ENCODE results near the gene DCUN1D1. TPM values are rescaled to one million over a fixed set of nuclear protein-coding genes. Genes with fewer than 3 reads are reported as not detected.

The DCUN1D1 gene
- total RNA-seq = 10 to 100 TPM; 39.4 to 47.4 TPM
- polyA plus RNA-seq (ENCODE audit: insufficient read length in 6 of 6) = 10 to 100 TPM; 37.4 to 45.5 (median 40.9) TPM
- long read RNA-seq, donor 1, full-length matches to known transcripts = 12 of 12 reads
- long read RNA-seq, donor 1, partial matches to known transcripts = 0 of 12 reads
- long read RNA-seq, donor 1, other reads (novel, unspliced or antisense) = 0 of 12 reads
- long read RNA-seq, donor 2, full-length matches to known transcripts = 6 of 6 reads
- long read RNA-seq, donor 2, partial matches to known transcripts = 0 of 6 reads
- long read RNA-seq, donor 2, other reads (novel, unspliced or antisense) = 0 of 6 reads
- long read RNA-seq, donor 3, full-length matches to known transcripts = 12 of 12 reads
- long read RNA-seq, donor 3, partial matches to known transcripts = 0 of 12 reads
- long read RNA-seq, donor 3, other reads (novel, unspliced or antisense) = 0 of 12 reads
- long read RNA-seq, donor 4, full-length matches to known transcripts = 3 of 5 reads
- long read RNA-seq, donor 4, partial matches to known transcripts = 1 of 5 reads
- long read RNA-seq, donor 4, other reads (novel, unspliced or antisense) = 1 of 5 reads
- long read RNA-seq, donor 5, full-length matches to known transcripts = 7 of 7 reads
- long read RNA-seq, donor 5, partial matches to known transcripts = 0 of 7 reads
- long read RNA-seq, donor 5, other reads (novel, unspliced or antisense) = 0 of 7 reads
- long read RNA-seq, donor 6, full-length matches to known transcripts = 7 of 7 reads
- long read RNA-seq, donor 6, partial matches to known transcripts = 0 of 7 reads
- long read RNA-seq, donor 6, other reads (novel, unspliced or antisense) = 0 of 7 reads
- long read RNA-seq, donor 7, full-length matches to known transcripts = 2 of 2 reads
- long read RNA-seq, donor 7, partial matches to known transcripts = 0 of 2 reads
- long read RNA-seq, donor 7, other reads (novel, unspliced or antisense) = 0 of 2 reads
- long read RNA-seq, donor 8, full-length matches to known transcripts = 4 of 4 reads
- long read RNA-seq, donor 8, partial matches to known transcripts = 0 of 4 reads
- long read RNA-seq, donor 8, other reads (novel, unspliced or antisense) = 0 of 4 reads
- long read RNA-seq, donor 9 = 0 reads
- long read RNA-seq, donor 10, partial matches to known transcripts = 1 of 1 reads
- long read RNA-seq, donor 10, other reads (novel, unspliced or antisense) = 0 of 1 reads
- long read RNA-seq, donor 11, full-length matches to known transcripts = 12 of 12 reads
- long read RNA-seq, donor 11, partial matches to known transcripts = 0 of 12 reads
- long read RNA-seq, donor 11, other reads (novel, unspliced or antisense) = 0 of 12 reads
- long read RNA-seq, donor 12, full-length matches to known transcripts = 3 of 3 reads
- long read RNA-seq, donor 12, partial matches to known transcripts = 0 of 3 reads
- long read RNA-seq, donor 12, other reads (novel, unspliced or antisense) = 0 of 3 reads

DNA sequence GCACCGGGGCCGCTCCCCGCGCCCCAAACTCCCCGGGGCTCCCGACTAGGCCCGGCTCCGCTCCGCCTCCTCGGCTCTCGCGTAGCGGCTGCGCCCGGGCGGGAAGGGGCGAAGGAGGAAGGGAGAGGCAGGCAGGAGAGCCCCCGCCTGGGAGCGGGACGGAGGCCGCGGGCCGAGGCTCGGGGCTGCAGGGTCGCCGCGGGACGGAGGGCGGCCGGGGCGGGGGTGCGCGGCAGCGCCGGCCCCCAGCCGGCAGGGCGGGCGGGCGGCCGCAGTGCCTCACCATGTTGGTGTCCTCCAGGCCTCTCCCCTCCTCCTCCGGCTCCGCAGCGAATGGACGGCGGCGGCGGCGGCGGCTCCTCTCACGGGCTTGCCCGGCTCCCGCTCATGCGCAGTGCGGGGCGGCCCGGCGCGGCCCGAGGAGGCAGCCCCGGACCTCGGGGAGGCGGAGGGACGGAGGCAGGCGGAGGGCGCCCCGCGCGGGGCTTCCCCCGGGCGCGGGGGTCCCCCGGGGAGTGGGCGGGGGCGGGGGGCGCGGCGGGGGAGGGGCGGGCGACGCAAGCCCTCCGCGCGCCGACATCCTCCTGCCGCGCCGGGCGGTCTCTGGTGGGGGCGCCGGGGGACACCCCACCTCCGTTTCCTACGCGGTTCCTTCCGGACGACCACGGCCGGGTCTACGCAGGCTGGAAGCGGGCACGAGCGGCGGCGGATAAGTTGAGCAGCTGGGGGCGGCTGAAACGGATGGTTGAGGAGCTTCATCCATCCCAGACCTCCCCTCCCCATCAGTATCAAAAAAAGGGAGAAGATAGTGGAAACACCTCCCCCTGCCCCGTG lies at the start of gene DCUN1D1:
TSS of gene DCUN1D1 (minus strand) at position 335 of the 834 bp plus-strand sequence. CDS start at position 286, 49 bp downstream.
- peak within 1 kb of the TSS; percentile 83 to 93 for H3K27ac ChIP-seq
- TF ChIP-seq, protein P1, sequence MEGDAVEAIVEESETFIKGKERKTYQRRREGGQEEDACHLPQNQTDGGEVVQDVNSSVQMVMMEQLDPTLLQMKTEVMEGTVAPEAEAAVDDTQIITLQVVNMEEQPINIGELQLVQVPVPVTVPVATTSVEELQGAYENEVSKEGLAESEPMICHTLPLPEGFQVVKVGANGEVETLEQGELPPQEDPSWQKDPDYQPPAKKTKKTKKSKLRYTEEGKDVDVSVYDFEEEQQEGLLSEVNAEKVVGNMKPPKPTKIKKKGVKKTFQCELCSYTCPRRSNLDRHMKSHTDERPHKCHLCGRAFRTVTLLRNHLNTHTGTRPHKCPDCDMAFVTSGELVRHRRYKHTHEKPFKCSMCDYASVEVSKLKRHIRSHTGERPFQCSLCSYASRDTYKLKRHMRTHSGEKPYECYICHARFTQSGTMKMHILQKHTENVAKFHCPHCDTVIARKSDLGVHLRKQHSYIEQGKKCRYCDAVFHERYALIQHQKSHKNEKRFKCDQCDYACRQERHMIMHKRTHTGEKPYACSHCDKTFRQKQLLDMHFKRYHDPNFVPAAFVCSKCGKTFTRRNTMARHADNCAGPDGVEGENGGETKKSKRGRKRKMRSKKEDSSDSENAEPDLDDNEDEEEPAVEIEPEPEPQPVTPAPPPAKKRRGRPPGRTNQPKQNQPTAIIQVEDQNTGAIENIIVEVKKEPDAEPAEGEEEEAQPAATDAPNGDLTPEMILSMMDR (IDR thresholded peaks at IDR 0.05) = no peak
- H3K4me3 ChIP-seq = peak within 1 kb of the TSS; percentile 83 to 87
- H3K9me3 ChIP-seq = no peaks in the 10 kb centered on the region
- no peaks in the 10 kb centered on the region for H3K36me3 ChIP-seq
- intact Hi-C loops (cut with DNase I) = no loop called here
- peak; percentile 94 for ATAC-seq
- H3K4me1 ChIP-seq = peaks cover 13 to 29% of the 10 kb centered on the region in 2 donors
- DNase-seq = peak; percentile 82 to 99 (median 92)
- H3K27me3 ChIP-seq = no peaks in the 10 kb centered on the region

DNA sequence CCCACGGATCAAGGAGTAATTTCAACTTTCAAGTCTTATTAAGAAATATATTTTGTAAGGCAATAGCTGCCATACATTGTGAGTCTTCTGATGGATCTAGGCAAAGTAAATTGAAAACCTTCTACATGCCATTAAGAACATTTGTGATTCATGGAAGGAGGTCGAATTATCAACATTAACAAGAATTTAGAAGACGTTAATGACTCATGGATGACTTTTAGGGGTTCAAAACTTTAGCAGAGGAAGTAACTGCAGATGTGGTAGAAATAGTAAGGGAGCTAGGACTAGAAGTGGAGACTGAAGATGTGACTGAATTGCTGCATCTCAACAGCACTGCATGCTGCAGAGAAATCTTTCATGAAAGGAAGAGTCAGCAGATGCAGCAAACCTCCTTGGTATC lies 48.1 kb upstream of the DCUN1D1 start:
- Histone ChIP-seq H3K27me3 (no peaks in the 10 kb centered on the region), H3K4me1 (no peaks in the 10 kb centered on the region), H3K36me3 (peaks cover 0 to 54% of the 10 kb centered on the region in 2 donors), H3K27ac (no peak overlapping the region), H3K9me3 (no peaks in the 10 kb centered on the region), H3K4me3 (no peak overlapping the region)
- no peak for DNase-seq
- TF ChIP-seq, protein P1 (IDR thresholded peaks at IDR 0.05) = no peak
- intact Hi-C loops (cut with DNase I) = no loop called here
- no peak for ATAC-seq

DNA sequence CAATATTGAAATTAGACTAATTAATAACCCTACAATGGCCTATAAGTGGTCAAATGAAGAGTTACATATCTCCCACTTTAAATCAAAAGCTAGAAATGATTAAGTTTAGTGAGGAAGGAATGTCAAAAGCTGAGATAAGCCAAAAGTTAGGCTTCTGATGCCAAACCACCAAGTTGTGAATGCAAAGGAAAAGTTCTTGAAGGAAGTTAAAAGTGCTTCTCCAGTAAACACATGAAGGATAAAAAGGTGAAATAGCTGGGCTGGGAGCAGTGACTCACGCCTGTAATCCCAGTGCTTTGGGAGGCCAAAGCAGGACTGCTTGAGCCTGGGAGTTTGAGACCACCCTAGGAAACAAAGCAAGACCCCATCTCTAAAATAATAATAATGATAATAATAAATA lies 46.9 kb upstream of the DCUN1D1 start:
- no peaks in the 10 kb centered on the region for H3K9me3 ChIP-seq
- ATAC-seq (peak; percentile 36), DNase-seq (no peak)
- H3K36me3 ChIP-seq = peaks cover 0 to 44% of the 10 kb centered on the region in 2 donors
- intact Hi-C loops (cut with DNase I) = no loop called here
- H3K27ac ChIP-seq = no peak overlapping the region
- TF ChIP-seq, protein P1 (IDR thresholded peaks at IDR 0.05) = no peak
- H3K4me3 ChIP-seq = no peak overlapping the region
- no peaks in the 10 kb centered on the region for H3K27me3 ChIP-seq
- no peaks in the 10 kb centered on the region for H3K4me1 ChIP-seq

DNA sequence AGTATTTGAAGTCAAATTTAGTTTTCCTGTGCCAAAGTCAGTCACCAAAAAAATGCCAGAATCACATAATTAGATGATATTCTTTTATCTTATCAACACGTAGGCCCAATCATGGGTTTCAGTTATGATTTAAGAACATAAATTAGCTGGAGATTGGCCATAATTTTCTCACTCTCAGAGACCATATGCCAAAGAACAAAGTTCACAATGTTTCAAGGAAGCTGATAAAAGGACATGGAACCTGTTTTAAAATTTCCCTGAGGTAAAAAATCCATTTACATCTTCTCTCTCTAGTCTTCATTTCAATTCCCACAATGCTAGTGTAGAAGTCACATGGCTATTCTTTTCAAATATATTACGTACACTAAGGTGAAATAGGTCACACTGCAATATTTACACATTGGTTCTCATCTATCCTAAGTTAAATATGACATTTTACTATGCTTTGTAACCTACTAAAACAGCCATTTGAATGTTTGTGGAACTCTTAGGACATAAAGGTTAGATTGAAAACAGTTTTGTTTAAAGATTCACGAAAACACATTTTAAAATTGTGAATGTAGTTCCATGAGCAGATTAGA lies 42.7 kb upstream of the DCUN1D1 start:
- no peak for DNase-seq
- no peaks in the 10 kb centered on the region for H3K27me3 ChIP-seq
- peaks cover 0 to 50% of the 10 kb centered on the region in 2 donors for H3K36me3 ChIP-seq
- ATAC-seq = no peak
- H3K27ac ChIP-seq = no peak overlapping the region
- H3K4me1 ChIP-seq = no peaks in the 10 kb centered on the region
- no peak overlapping the region for H3K4me3 ChIP-seq
- intact Hi-C loops (cut with DNase I) = no loop called here
- TF ChIP-seq, protein P1 (IDR thresholded peaks at IDR 0.05) = no peak
- no peaks in the 10 kb centered on the region for H3K9me3 ChIP-seq

All from left lung (tissue), 14 donors.